ENCODE measurements around the gene CHRNA4.

- TF ChIP-seq CTCF (IDR thresholded peaks at IDR 0.05) (no peak), EP300 (IDR thresholded peaks at IDR 0.05) (no peak)
Observed at GRCh38 chr20:63314566-63315239, 46.4 kb downstream of the CHRNA4 start.
